NOMO-1 treated with dmso at 0.1 percent for 144 hours (cell line): ENCODE data around the gene ZNF827.

Experiments used
- DNase-seq: peaks from one replicate; lab custom pipeline; 2025; ENCODE audit not compliant: unreplicated experiment; lab: John Stamatoyannopoulos, UW

Gene ZNF827

DNA sequence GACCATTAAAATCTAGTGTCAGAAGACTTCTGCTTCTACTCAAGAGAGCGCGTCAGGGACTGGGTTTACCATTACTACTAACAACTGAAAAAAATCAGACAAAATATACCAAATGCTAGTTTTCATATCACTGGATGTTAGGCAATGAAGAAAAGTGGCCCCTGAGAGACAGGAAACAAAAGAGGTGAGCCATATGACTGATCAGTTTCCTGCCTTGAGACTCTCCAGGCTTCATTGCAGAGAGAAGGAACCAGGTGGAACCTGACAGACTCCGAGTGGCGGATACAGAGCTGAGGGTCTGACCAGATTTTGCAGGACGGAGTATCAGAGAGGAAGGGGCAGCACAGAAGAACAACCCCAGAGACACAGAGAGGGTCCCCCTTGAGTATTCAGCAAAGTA, 172.3 kb downstream of the ZNF827 start:
- no peak for DNase-seq

DNA sequence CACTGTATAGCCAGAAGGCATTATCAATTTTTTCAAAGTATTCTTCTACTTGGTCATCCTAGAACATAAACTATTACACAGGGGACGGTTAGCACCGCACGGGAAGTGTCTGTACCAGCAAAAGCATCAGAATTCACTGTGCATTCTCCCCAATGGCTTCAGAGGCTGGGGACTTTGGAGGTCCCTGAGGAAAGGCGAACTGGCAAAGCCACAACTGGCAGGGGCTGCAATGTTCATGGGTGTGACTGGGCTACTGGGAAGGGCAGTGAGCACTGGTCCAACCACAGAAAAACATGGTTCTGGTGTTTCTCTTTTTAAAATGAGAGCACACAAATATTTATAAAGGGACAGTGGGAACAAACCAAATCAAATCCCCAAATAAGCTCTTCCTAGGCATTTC, 175.2 kb downstream of the ZNF827 start:
- no peak for DNase-seq

DNA sequence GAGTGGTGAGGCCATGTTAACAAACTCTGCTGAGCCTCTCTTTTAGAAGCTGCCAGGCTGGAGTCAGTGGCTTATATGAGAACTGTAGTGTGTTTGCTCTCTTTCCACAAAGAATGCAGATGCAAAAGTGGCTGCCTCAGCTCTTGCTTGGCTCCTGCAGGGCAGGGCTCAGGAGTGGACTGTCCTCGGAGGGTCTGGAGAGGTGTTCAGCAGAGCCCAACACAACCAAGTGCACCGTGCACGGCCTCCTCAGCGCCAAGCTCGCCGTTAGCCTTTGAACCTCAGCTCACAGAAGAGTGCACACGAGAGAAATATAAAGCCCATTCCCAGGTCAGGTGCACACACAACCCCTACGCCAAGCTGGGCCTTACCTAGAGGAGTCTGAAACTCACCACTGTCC, 175.9 kb downstream of the ZNF827 start:
- no peak for DNase-seq

DNA sequence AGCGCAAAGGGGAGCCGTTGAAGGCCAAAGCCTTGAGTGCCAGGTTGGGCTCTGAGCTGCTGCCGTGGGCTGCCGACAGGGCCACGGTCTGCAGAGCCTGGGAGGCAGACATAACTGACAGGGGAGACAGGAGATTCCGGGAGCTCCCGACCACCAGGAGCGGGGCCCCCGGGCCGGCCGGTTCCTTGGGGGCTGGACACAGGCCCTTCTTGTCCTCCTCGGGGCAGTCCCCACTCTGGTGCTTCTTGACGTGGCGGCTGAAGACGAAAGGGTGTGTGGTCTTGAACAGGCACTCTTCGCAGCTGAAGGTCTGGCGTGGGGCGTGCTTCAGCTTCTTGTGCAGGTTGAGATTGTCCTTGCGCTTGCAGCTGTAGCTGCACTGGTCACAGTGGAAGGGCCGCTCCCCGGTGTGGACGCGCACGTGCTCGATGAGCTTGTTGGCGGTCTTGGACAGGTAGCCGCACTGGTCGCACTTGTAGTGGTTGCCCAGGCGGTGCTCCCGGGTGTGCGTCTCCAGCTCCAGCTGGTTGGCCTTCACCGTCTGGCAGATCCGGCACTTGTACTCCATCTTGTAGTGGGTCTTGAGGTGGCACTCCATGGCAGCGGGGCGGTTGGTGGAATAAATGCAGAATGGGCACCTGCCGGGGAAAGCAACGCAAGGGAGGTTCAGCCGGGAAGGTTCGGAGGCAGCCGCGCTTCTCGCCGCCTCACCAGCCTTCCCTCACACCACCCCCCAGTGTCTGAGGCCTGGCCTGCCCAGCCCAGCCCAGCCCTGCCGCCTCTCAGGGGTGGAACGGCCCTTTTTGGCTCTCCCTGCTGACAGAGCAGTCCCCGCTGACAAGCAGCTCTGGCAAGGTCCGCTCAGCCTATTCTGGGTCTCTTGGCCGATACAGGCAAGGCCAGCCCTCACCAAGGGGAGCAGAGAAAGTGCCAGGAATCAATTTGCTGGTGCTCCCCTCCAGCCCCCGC, 177.4 kb downstream of the ZNF827 start:
- no peak for DNase-seq

DNA sequence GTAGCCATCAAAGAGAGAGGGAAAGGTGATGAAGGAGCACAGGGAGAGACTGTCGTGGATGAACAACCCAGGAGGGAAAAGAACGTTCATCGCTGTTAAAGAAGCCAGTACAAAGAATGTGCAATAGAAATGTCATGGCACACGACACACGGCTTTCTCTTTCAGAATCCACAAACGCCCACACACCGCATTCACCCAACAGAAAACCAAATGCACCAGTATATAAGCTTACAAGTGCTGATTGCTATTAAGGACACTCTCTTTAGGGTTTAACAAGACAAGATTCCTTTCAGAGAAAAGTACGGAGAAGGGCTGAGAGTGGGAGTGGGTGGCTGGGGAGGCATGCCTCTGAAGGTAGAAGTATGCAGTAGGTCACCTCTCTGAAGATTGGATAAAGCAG, 178.4 kb downstream of the ZNF827 start:
- DNase-seq: no peak

DNA sequence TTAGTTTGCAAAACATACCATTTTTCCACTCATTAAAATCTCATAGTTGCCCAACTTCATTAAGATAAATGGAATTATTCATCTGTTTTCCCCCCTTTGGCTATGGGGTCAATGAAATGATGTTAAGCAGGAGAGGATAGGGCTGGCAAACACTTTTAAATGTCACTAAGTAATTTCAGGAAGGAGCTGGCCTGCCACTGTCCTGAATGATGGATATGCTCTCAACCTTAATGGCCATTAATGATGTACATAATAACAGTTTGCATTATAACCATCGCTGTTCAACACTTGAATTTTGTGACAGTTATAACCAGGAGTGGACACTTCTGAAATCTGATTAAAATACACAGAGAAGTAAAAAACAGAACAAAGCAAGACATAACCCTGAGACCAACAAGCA, 181.4 kb downstream of the ZNF827 start:
- no peak for DNase-seq

GRCh38 chr4:145756244-145756643, 182.4 kb downstream of the ZNF827 start:
- no peak for DNase-seq

DNA sequence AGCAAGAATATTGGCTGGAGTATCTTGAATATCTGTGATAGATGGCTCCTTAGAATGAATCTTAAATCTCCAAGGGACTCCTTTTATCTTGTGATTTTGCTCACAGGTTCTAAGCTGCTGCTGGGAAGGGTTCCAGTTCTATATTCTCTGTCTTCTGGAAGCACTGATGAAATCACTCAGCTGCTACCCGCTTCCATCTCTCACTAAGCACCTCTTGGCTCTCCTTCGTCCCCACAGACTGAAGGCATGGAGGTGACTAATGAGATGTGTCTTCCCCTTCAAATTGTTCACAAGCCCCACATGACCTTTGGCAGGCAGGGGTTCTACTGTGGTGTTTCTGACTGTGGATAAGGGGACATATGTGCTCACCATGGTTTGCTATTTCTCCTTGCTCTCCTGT, 182.8 kb downstream of the ZNF827 start:
- DNase-seq: no peak

DNA sequence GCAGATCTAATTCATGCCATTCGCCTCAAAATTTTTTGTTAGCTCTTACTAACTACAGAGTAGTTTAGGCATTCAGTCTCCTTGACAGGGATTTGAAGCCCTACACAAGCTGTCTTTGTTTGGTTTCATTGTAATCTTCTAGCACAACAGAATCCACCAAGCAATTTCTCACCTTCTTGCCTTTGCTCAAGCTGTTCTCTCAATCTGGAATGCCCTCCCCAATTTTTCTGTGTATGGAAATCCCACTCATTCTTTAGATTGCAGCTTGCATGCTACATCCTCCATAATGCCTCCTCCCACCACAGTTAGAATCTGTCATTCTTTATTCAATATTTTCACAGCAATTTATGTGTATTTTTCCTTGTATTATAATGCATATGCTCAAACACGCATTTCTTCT, 195.0 kb downstream of the ZNF827 start:
- no peak for DNase-seq

GRCh38 chr4:145740806-145741205, 197.8 kb downstream of the ZNF827 start:
- DNase-seq: no peak

- DNase-seq: no peak
These were observed 198.8 kb downstream of the ZNF827 start for GRCh38 chr4:145739845-145740244.

GRCh38 chr4:145736241-145736831, 202.3 kb downstream of the ZNF827 start:
- DNase-seq: no peak

DNA sequence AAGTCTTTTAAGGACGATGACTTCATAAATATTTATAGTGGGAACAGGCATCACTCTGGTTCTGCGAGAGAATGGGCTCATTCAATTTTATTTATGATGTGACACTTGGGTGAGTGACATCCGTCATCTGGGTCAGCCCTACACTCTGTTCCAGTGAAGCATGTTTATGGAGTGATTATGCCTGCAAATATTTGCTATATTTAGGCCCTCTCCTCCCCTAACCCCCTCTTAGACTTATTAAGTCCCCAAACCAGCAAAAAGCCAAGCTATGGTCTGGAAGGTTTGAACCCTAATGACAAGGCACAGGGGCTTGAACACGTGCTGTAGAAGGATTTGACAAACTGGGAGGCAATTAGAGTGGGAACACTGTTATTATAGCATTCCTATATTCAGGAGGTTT, 202.8 kb downstream of the ZNF827 start:
- DNase-seq: no peak

- DNase-seq: no peak
These were observed 203.3 kb downstream of the ZNF827 start for GRCh38 chr4:145735347-145735675.

DNA sequence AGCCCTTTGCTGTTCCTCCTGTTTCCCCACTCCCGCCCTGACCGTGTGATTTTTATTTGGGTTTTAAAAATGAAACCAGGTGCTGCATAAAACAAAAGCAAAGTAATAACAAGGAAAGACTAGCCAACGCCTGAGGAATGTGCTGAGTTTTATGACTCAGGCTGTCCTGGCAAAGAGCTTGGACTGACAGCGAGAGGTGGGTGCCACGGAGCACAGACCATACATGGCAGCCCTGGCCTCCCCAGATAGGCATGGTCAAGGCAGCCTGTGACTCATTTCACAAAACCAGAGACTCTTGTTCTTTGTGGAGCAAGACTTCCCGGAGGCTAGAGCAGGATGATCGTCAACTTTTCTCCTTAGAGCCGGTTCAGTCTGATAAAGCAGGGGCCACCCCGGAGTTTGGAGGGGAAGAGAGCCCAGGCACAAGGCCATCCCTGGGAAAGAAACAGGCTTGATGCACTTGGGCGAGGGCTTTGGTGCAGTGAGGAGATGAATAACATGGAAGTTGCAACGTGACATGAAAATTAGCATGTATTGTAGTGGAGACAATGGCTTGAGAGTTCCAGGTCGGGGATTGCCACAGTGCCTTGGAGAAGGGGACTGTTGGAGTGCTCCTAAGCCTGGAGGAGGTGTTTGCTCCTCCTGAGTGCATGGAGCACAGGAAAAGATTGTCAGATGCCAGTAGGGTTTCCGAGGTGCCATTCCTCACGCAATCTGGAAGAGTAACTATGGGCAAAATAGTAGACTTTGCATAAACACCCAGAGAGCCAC, 203.9 kb downstream of the ZNF827 start:
- DNase-seq: no peak

GRCh38 chr4:145734031-145734430, 204.6 kb downstream of the ZNF827 start:
- DNase-seq: no peak

- DNase-seq: peak; percentile 90
These were observed 205.4 kb downstream of the ZNF827 start for GRCh38 chr4:145732895-145733880.

GRCh38 chr4:145732001-145732815, 206.4 kb downstream of the ZNF827 start:
- DNase-seq: no peak

GRCh38 chr4:145731028-145731427, 207.6 kb downstream of the ZNF827 start:
- DNase-seq: no peak

- no peak for DNase-seq
These were observed 208.6 kb downstream of the ZNF827 start for GRCh38 chr4:145730026-145730425.
